ENCODE results near the gene TMIGD1. TPM values are rescaled to one million over a fixed set of nuclear protein-coding genes. Genes with fewer than 3 reads are reported as not detected.

TMIGD1 gene, protein sequence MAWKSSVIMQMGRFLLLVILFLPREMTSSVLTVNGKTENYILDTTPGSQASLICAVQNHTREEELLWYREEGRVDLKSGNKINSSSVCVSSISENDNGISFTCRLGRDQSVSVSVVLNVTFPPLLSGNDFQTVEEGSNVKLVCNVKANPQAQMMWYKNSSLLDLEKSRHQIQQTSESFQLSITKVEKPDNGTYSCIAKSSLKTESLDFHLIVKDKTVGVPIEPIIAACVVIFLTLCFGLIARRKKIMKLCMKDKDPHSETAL
- not detected in 2 replicates for total RNA-seq

DNA sequence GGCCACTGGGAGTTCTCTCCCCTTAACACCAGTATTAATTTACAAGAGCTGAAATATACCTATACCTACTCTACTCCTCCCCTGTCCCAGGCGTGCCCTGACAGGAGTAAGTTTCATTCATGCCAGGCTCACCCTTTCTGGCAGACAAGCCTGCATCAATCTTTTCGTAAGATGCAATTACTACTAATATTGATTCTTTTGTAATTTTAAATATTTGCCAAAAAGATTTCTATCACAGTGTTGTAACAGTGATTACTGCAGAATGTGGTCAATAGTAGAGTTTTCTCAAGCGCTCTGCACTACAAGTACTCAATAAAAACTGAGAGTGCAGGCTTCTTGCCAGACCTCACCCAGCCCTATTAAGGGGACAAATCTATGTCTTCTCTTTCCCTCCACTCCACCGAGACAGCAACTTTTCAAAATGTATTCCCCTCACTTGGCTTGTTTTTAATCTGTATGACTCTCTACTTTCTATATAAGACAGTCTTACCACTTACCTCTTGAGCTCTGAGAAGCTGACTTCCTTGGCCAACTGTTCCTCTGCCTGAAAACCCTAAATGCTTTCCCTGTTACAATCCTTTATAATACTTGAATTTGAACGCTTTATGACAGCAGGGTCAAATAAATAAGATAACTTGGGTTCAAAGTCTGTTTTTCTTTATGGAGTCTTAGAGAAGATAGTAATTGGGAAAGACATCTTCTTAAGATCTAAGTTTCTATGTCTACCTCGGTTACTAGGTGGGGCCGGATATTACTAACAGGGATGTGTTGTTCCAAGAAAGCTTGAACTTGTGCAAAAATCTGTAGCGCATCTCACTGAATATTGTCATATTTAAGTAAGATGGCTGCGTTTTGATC, at the start of gene TMIGD1:
Gene TMIGD1, minus strand, starts transcription at position 555 of the 858 bp plus-strand sequence. CDS start 1,924 bp downstream, outside the sequence.
- H3K4me3 ChIP-seq (ENCODE audit: low read depth, low read length) = no peak within 1 kb of the TSS
- no peak for DNase-seq (ENCODE audit: low read depth)
- TF ChIP-seq, protein P1, sequence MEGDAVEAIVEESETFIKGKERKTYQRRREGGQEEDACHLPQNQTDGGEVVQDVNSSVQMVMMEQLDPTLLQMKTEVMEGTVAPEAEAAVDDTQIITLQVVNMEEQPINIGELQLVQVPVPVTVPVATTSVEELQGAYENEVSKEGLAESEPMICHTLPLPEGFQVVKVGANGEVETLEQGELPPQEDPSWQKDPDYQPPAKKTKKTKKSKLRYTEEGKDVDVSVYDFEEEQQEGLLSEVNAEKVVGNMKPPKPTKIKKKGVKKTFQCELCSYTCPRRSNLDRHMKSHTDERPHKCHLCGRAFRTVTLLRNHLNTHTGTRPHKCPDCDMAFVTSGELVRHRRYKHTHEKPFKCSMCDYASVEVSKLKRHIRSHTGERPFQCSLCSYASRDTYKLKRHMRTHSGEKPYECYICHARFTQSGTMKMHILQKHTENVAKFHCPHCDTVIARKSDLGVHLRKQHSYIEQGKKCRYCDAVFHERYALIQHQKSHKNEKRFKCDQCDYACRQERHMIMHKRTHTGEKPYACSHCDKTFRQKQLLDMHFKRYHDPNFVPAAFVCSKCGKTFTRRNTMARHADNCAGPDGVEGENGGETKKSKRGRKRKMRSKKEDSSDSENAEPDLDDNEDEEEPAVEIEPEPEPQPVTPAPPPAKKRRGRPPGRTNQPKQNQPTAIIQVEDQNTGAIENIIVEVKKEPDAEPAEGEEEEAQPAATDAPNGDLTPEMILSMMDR (IDR thresholded peaks at IDR 0.05; ENCODE audit: insufficient read depth, low read depth, low read length) = no peak

DNA sequence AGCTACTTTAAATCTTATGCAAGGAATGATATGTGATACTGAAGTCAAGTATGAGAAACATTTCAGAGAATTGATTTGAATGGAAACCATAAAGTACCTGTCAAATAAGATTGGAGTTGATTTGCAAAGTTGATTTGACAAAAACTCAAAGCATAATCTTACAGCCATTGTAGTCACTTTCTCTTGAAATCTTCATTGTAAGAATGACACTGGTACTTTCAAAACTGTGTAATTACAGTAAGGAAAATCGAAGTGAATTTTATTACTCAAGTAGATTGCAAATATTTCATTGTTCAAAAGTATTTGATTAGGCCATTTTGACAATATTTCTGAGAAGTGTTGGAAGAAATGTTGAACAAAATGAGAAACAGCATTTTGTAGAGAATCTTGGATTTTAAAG, 48.5 kb upstream of the TMIGD1 start:
- H3K4me3 ChIP-seq (ENCODE audit: low read depth, low read length) = no peak overlapping the region
- TF ChIP-seq, protein P1 (IDR thresholded peaks at IDR 0.05; ENCODE audit: insufficient read depth, low read depth, low read length) = no peak
- DNase-seq (ENCODE audit: low read depth) = no peak

DNA sequence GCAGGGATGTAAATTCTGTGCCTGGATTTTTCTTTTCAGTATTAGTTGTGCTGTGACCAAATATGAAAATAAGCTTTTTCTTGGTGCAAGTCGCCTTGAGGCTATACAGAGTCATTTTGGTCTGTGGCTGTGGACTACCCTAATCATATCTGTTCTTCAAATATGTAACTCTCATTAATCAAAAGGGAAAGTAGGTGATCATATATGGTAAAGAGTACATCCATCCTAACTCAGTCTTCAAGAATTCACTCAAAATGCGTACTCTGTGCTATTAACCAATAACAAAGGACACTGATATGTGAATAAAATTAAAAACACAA, 47.4 kb upstream of the TMIGD1 start:
- peak overlapping the region; percentile 78 for H3K4me3 ChIP-seq (ENCODE audit: low read depth, low read length)
- TF ChIP-seq, protein P1 (IDR thresholded peaks at IDR 0.05; ENCODE audit: insufficient read depth, low read depth, low read length) = no peak
- DNase-seq (ENCODE audit: low read depth) = no peak

DNA sequence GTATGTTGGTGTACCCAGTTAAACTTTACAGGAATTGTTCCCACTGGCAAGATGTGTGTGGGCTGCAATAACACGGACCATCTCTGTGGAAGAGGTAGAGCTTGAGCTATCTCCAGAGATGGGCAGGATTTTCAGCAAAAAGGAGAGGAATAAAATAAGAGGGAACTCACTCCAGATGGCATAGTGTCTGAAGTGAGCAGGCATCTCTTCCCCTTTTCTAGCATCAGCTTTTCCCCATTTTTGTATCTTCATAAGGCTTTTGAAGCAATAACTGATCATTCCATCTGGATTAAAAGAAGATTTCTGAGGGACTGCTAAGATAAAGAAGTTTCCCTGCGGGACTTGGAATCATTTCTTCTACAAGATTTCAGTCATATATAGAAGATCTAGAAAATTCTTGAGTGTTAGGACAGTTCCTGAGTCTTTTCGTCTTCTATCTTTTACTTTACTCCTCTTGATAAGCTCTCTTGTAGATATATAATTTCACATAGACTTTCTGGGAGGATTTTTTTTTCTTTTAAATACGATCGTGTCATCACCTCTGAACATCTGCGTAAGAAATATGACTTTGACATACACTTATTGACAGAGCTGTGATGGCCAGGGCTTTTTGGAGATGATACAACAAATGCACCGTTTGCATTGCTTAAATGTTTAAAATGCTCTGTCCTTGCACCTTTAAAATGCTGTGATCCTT, 46.9 kb upstream of the TMIGD1 start:
- no peak for DNase-seq (ENCODE audit: low read depth)
- TF ChIP-seq, protein P1 (IDR thresholded peaks at IDR 0.05; ENCODE audit: insufficient read depth, low read depth, low read length) = no peak
- H3K4me3 ChIP-seq (ENCODE audit: low read depth, low read length) = peak overlapping the region; percentile 78

DNA sequence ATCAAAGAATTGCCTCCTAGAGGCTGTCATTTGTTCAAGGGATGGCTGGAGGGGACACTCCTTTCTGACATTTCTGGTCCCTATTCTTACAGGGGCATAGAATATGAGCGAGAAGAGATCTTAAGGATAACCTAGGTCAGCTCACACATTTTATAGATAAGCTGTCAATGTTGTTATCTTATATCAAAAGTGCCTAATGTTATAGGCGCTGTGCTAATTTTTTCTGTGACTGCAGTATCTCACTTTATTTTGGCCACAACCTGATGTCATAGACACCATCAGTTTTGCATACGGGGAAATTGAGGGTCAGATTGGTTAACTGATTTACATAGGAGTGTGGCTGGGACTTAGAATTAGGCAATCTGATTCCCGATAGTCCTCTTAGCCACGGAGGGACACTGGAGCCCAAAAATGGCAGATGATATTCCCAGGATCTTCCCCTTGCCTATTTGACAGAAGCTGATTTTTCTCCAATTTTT, 46.1 kb upstream of the TMIGD1 start:
- peak overlapping the region; percentile 78 for H3K4me3 ChIP-seq (ENCODE audit: low read depth, low read length)
- DNase-seq (ENCODE audit: low read depth) = peak; percentile 33
- TF ChIP-seq, protein P1 (IDR thresholded peaks at IDR 0.05; ENCODE audit: insufficient read depth, low read depth, low read length) = no peak

DNA sequence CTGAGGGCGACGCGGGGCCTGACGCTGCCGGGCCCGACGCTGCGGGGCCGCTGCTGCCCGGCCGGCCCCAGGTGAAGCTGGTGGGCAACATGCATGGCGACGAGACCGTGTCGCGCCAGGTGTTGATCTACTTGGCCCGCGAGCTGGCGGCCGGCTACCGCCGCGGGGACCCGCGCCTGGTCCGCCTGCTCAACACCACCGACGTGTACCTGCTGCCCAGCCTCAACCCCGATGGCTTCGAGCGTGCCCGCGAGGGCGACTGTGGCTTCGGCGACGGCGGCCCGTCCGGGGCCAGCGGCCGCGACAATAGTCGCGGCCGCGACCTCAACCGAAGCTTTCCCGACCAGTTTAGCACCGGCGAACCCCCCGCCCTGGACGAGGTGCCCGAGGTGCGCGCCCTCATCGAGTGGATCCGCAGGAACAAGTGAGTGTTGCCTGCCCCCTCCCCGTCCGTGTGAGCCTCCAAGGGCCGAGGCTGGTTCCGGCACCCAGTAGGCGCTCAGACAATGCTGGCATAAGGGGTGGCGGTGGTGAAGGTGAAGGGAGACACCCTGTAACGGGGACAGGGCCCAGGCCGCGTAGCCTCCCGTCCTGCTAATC, 45.5 kb upstream of the TMIGD1 start:
- TF ChIP-seq, protein P1 (IDR thresholded peaks at IDR 0.05; ENCODE audit: insufficient read depth, low read depth, low read length) = no peak
- DNase-seq (ENCODE audit: low read depth) = no peak
- H3K4me3 ChIP-seq (ENCODE audit: low read depth, low read length) = peak overlapping the region; percentile 78

Data from fibroblast of villous mesenchyme (primary cell).